GM12875 (cell line): ENCODE data around the gene MAPK8IP3.

ENCODE experiments used
- H3K4me3 ChIP-seq: one replicate; pipeline ENCODE4 v1.5.1; 2011; ENCODE audit warnings: low read depth, low read length, control low read depth
- TF ChIP-seq, protein P1 (sequence below): IDR thresholded peaks from 2 replicates; pipeline ENCODE4 v1.5.1; 2011; ENCODE audit warnings: low read depth, mild to moderate bottlenecking, control low read depth, inconsistent platforms, low read length, moderate library complexity, borderline replicate concordance; ENCODE audit not compliant: insufficient read depth

MAPK8IP3 gene

DNA sequence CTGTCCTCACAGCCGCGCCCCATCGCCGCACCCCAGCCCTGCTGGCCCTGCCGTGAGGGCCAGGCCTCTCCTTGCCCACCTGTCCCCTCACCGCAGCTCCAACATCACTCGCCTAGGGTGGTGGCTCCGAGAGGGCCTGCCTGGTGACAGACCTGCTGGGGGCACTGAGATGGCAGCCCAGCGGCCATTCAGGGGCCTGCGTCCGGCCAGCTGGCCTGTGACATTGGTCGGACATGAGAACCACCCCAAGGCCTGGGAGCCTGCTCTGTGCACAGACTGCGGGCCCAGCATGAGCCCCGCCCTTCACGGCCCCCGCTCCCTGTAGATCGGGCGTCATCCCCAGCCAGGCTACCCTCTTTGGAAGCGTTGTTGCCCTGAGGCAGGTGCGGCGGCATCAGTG, 53.5 kb downstream of the MAPK8IP3 start:
- H3K4me3 ChIP-seq: no peak overlapping the region
- TF ChIP-seq, protein P1, sequence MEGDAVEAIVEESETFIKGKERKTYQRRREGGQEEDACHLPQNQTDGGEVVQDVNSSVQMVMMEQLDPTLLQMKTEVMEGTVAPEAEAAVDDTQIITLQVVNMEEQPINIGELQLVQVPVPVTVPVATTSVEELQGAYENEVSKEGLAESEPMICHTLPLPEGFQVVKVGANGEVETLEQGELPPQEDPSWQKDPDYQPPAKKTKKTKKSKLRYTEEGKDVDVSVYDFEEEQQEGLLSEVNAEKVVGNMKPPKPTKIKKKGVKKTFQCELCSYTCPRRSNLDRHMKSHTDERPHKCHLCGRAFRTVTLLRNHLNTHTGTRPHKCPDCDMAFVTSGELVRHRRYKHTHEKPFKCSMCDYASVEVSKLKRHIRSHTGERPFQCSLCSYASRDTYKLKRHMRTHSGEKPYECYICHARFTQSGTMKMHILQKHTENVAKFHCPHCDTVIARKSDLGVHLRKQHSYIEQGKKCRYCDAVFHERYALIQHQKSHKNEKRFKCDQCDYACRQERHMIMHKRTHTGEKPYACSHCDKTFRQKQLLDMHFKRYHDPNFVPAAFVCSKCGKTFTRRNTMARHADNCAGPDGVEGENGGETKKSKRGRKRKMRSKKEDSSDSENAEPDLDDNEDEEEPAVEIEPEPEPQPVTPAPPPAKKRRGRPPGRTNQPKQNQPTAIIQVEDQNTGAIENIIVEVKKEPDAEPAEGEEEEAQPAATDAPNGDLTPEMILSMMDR: no peak

DNA sequence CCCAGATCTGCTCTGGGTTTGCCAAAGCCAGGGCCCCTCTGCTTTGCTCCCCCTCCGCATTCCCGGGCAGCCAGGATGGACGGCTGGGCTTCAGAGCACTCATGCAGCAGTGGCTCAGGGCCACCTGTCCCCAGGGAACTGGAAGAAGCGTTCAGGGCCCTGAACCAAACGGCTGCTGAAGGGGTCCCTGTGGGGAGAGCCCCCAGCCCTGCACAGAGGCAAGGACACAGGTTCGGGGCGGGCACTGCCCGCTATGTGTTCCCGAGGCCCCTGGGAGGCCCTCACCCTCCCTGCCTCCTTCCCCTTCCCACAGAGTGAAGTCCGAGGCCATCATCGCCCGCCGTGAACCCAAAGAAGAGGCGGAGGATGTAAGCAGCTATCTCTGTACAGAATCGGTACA, 54.9 kb downstream of the MAPK8IP3 start:
- no peak overlapping the region for H3K4me3 ChIP-seq
- TF ChIP-seq, protein P1: no peak

DNA sequence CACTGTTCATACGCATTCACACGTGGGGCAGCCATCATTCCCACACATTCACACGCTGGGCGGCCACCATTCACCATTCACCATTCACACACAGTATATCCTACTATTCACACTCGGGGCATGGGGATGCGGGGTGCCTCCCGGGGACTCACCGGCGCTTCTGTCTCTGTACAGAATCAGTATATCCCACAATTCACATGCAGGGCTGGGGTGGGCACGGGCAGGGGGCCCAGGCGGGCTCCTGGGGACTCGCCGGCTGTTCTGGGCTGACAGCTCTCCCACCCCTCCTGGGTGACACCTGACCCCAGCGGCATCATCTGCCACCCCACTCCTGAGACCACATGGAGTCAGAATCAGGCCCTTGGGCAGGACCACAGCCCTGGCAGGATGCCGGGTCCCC, 55.8 kb downstream of the MAPK8IP3 start:
- TF ChIP-seq, protein P1: no peak

DNA sequence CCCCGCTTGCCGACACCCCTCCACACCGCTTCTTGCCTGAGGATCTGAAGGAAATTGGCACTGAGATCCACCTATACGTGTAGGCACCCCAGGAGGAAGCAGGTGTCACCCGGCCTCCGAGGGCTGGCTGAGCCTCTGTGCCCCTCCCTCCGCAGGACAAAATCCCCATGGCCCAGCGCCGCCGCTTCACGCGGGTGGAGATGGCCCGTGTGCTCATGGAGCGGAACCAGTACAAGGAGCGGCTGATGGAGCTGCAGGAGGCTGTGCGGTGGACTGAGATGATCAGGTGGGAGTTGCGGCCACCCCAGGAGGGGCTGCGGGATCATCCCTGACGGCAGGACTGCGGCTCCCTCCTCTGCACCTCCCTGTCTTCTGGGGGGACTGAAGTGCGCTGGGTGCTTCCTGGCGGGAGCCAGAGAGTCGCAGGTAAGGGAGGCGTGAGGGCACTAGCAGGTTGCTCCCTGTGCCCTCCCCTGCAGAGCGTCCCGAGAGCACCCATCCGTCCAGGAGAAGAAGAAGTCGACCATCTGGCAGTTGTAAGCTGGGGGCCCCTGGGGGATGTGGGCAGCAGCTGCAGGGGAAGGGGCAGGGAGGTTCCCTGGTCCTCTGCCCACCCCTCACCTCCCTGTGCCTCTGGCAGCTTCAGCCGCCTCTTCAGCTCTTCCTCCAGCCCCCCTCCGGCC, 56.3 kb downstream of the MAPK8IP3 start:
- no peak overlapping the region for H3K4me3 ChIP-seq
- TF ChIP-seq, protein P1: no peak

More for the DNA sequence above, 55.8 kb downstream of the MAPK8IP3 start:
- no peak overlapping the region for H3K4me3 ChIP-seq

DNA sequence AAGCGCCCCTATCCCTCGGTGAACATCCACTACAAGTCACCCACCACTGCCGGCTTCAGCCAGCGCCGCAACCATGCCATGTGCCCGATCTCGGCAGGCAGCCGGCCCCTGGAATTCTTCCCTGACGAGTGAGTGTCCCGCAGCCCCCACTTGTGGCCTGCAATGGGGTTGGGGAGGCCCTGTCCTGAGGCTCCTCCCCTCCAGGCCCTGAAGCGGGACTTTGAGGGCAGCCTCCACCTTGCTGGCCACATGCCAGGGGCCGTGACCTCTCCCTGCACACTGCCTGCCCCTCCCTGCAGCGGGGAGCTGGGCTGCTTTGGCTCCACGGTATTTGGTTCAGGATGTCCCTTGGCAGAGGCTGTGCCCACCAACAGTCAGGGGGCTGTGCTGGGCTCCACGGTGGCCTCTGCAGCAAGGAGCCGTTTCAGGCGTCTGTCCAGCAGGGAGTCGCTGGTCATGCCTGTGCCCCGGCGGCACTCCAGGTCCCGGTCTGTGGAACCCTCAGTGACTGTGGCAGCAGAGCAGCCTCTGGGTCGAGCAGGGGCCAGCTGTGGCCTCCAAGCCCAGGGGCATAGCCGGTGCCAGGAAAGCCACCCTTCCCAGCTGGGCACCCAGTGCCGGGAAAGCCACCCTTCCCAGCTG, 57.0 kb downstream of the MAPK8IP3 start:
- TF ChIP-seq, protein P1: no peak
- H3K4me3 ChIP-seq: no peak overlapping the region

DNA sequence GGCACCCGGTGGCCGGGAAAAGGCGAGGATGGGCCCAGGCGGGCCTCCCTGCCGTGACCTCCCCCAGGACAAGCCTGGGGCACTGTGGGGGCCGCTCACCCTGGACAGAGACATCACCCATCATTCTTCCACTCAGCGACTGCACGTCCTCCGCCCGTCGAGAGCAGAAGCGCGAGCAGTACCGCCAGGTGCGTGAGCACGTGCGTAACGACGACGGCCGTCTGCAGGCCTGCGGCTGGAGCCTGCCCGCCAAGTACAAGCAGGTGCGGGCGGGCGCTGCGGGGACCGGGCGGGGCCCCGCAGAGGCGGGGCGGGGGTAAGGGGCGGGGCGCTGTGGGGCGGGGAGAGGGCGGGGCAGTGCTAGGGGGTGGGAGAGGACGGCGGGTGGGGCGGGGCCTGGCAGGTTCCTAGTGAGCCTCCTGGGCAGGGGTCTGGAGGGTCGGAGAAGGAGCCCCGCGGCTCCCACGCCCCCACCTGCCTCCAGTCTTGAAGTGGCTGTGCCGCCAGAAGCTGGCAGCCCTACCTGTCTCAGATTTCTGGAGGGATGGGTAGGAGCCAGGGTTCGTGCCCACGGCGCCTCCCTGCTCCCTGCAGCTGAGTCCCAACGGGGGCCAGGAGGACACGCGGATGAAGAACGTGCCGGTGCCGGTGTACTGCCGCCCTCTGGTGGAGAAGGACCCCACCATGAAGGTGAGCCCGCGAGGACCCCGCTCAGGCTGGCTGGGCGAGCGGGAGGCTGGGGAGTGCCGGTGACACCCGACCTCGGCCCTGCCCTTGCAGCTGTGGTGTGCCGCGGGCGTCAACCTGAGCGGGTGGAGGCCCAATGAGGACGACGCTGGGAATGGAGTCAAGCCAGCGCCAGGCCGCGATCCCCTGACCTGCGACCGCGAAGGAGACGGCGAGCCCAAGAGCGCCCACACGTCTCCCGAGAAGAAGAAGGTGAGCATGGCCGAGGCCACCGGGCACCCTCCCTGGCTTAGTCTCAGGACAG, 57.8 kb downstream of the MAPK8IP3 start:
- TF ChIP-seq, protein P1: 0 out of 2 replicates have a peak, but pooled peaks have one; percentile 12
- no peak overlapping the region for H3K4me3 ChIP-seq
